Activated T-cell treated with anti-CD3 and anti-CD28 coated beads, Interleukin-2, amount 50 U/mL, for 72 hours (primary cell): ENCODE data around the gene DTX3L. TPM values are rescaled to one million over a fixed set of nuclear protein-coding genes. Genes with fewer than 3 reads are reported as not detected.

Source experiments
- ATAC-seq, 2 donors: fragments of 150-1000 bp; cut with Tn5 transposase; replicated peaks in 1 of 2; 2 replicates each; pipeline ENCODE4 v1.10.0; 2021; ENCODE audit warnings: moderate library complexity in 2 of 2, mild to moderate bottlenecking in 1 of 2
- DNase-seq, 2 donors: peaks; one replicate each; pipeline ENCODE4 v3.0.0; 2021 to 2022; ENCODE audit warnings: mixed read lengths in 1 of 2
- H3K27ac Mint-ChIP-seq: one replicate; pipeline ENCODE4 v1.8.0; 2022; ENCODE audit warnings: mild to moderate bottlenecking, moderate library complexity, mixed read lengths
- H3K27me3 Mint-ChIP-seq: one replicate; pipeline ENCODE4 v1.8.0; 2022; ENCODE audit warnings: low read depth, mixed read lengths
- H3K36me3 Mint-ChIP-seq, 2 donors: one replicate each; pipeline ENCODE4 v1.8.0; 2022; ENCODE audit warnings: mixed read lengths in 2 of 2, mild to moderate bottlenecking in 1 of 2; ENCODE audit not compliant: insufficient read depth in 2 of 2
- H3K4me1 Mint-ChIP-seq: one replicate; pipeline ENCODE4 v1.8.0; 2022; ENCODE audit warnings: low read depth, mixed read lengths
- H3K4me3 Mint-ChIP-seq, 2 donors: one replicate each; pipeline ENCODE4 v1.8.0; 2022; ENCODE audit warnings: mild to moderate bottlenecking in 2 of 2, mixed read lengths in 2 of 2, moderate library complexity in 2 of 2
- H3K9me3 Mint-ChIP-seq, 2 donors: one replicate each; pipeline ENCODE4 v1.8.0; 2022; ENCODE audit warnings: mixed read lengths in 2 of 2
- total RNA-seq, 2 donors: library from RNA; stranded (reverse); gene quantifications; one replicate each; pipeline ENCODE4 v1.2.3, GENCODE V29; 2022

The DTX3L gene
- total RNA-seq, result 10 to 100 TPM; 43.9 to 51.4 TPM

DNA sequence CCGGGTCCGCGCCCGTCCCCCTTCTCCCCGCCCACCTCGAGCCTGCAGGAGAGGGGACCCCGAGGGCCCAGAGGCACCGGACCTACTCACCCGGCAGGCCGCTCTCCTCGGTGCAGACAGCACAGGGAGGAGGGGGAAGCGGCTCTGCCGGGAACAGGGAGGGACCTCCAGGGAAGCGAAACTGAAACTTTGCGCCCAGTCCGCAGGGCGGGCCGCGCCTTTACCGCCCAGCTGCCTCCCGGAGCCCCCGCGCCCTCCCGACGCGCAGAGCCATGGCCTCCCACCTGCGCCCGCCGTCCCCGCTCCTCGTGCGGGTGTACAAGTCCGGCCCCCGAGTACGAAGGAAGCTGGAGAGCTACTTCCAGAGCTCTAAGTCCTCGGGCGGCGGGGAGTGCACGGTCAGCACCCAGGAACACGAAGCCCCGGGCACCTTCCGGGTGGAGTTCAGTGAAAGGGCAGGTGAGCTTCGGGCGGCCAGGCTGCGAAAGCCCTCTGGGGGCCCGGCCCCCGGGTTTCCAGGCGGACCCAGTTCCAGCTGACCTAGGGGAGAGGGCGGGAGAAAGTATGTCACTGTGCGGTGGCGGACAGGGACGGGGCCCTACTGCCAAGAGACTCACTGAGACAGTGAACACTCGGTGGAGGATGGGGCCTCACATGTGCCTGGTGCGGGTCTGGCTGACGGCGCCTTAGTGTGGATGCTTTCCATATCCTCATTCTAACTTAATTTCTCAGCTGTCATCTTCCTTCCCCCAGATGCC, at the start of gene DTX3L, which contains the start of gene PARP9:
Gene DTX3L (plus strand): TSS at position 184 of the 758 bp plus-strand sequence. CDS start 89 bp downstream, at position 273.
Gene PARP9 (minus strand): TSS at position 146 of the 758 bp plus-strand sequence. CDS start 4,680 bp downstream, outside the sequence.
- H3K27ac Mint-ChIP-seq, result peak within 1 kb of the TSS; percentile 97
- peak; percentile 90 to 92 for ATAC-seq
- peaks cover 82% of the 10 kb centered on the region for H3K4me1 Mint-ChIP-seq
- DNase-seq, result peak; percentile 84
- no peaks in the 10 kb centered on the region for H3K9me3 Mint-ChIP-seq
- peaks cover 10 to 27% of the 10 kb centered on the region in 2 donors for H3K36me3 Mint-ChIP-seq
- H3K4me3 Mint-ChIP-seq, result peak within 1 kb of the TSS; percentile 88 to 98
- H3K27me3 Mint-ChIP-seq, result no peaks in the 10 kb centered on the region

DNA sequence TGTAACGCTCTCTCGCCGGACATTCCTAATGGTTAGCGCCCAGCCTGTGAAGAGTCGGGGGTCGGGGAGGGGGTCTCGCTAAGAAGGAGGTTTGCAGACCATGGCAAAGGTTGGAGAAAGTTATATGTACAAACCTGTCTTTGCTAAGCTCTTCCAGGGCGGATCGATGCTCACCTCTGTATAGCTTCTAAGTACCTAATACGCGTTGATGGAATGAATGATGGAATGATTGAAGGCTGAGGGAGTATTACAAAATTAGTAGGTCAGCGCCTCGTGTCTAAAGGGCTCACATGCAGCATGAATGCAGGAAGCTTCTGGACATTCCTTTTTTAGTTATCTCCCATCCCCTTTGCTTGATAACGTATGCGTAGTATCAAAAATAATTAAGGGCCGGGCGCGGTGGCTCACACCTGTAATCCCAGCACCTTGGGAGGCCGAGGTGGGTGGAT, 49.1 kb upstream of the DTX3L start:
- Mint-ChIP-seq H3K4me3 (peak overlapping the region; percentile 90 to 94), H3K36me3 (peaks cover 2 to 4% of the 10 kb centered on the region in 2 donors), H3K4me1 (peaks cover 54% of the 10 kb centered on the region), H3K27me3 (peaks cover 5% of the 10 kb centered on the region), H3K27ac (no peak overlapping the region), H3K9me3 (peaks cover under 1 to 2% of the 10 kb centered on the region in 2 donors)
- ATAC-seq (no peak), DNase-seq (no peak)

DNA sequence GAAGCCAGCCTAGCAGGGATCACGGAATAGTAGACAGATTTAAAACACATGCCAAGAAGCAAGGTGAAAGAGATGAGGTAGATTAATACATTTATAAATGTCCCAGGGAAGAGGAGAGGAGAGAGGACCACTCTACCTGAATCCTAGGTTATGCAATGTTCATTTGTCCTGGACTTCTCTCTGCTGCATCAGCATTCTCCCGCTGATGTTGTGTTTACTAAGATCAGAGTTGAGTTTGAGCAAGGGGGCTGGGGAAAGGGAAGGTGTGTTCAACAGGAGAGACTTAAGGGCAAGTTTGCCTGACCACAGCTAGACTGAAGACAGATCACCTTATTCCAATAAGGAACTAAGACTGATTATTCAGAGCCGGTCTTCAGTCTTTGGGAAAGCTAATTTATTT, 48.3 kb upstream of the DTX3L start:
- H3K4me1 Mint-ChIP-seq, result peaks cover 53% of the 10 kb centered on the region
- peaks cover 2 to 3% of the 10 kb centered on the region in 2 donors for H3K36me3 Mint-ChIP-seq
- H3K9me3 Mint-ChIP-seq, result peaks cover 1 to 2% of the 10 kb centered on the region in 2 donors
- no peak overlapping the region for H3K4me3 Mint-ChIP-seq
- H3K27ac Mint-ChIP-seq, result no peak overlapping the region
- peaks cover 5% of the 10 kb centered on the region for H3K27me3 Mint-ChIP-seq
- DNase-seq, result no peak
- no peak for ATAC-seq

DNA sequence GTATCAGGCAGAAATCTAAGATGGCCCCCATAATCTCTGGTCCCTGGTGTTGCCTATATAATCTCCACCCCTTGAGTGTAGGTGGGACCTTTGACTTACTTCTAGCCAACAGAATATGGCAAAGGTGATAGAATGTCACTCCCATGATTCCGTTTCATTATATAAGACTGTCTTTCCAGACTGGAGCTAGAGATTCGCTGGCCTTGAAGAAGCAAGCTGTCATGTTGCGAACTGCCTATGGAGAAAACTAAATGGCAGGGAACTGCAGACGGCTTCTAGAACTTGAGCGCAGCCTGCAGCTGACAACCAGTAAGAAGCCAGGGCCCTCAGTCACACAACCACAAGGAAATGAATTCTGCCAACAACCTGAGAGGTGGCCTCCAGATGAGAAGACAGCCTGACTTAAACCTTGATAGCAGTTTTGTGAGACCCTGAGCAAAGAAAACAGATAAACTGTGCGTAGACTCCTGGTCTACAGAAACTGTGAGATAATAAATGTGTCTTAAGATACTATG, 47.2 kb upstream of the DTX3L start:
- H3K27ac Mint-ChIP-seq, result no peak overlapping the region
- H3K27me3 Mint-ChIP-seq, result peaks cover 5% of the 10 kb centered on the region
- no peak overlapping the region for H3K4me3 Mint-ChIP-seq
- peaks cover 1 to 2% of the 10 kb centered on the region in 2 donors for H3K9me3 Mint-ChIP-seq
- no peak for DNase-seq
- H3K36me3 Mint-ChIP-seq, result peaks cover 1 to 2% of the 10 kb centered on the region in 2 donors
- H3K4me1 Mint-ChIP-seq, result peaks cover 44% of the 10 kb centered on the region
- ATAC-seq, result no peak

DNA sequence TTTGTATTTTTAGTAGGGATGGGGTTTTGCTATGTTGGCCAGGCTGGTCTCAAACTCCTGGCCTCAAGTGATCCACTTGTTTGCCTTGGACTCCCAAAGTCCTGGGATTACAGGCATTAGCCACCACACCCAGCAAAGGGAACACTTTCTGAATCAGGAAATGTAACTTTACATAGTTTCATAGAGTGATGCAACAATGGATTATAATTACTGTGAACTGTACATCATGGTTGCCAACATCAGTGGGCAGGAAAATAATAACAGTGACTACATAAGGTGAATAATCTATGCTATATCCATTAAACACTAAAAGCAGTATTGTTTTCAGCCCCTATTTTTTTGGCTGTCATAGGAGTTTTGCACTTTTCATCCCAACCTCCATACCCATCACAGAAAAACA, 44.4 kb upstream of the DTX3L start:
- Mint-ChIP-seq H3K27me3 (peaks cover 5% of the 10 kb centered on the region), H3K4me3 (no peak overlapping the region), H3K4me1 (peaks cover 22% of the 10 kb centered on the region), H3K36me3 (peaks cover 0 to 2% of the 10 kb centered on the region in 2 donors), H3K9me3 (peaks cover 1 to 2% of the 10 kb centered on the region in 2 donors), H3K27ac (no peak overlapping the region)
- DNase-seq, result no peak
- no peak for ATAC-seq

DNA sequence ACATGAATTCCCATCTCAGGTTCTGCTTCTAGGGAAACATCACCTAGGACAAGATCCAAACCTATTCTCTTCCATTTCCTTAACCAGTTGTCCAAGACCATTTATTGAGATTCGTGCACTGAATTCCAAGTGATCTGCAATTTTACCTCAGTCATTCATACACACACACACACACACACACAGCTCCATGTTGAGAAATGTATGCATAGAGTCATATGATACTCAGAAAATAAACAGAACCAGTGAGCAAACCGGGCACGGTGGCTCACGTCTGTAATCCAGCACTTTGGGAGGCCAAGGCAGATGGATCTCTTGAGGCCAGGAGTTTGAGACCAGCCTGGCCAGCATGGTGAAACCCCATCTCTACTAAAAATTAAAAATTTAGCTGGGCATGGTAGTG, 43.3 kb upstream of the DTX3L start:
- H3K27me3 Mint-ChIP-seq, result peaks cover 5% of the 10 kb centered on the region
- no peak for ATAC-seq
- H3K4me1 Mint-ChIP-seq, result peaks cover 18% of the 10 kb centered on the region
- DNase-seq, result no peak
- H3K4me3 Mint-ChIP-seq, result no peak overlapping the region
- H3K9me3 Mint-ChIP-seq, result peaks cover 1 to 2% of the 10 kb centered on the region in 2 donors
- no peak overlapping the region for H3K27ac Mint-ChIP-seq
- H3K36me3 Mint-ChIP-seq, result peaks cover 0 to 2% of the 10 kb centered on the region in 2 donors

DNA sequence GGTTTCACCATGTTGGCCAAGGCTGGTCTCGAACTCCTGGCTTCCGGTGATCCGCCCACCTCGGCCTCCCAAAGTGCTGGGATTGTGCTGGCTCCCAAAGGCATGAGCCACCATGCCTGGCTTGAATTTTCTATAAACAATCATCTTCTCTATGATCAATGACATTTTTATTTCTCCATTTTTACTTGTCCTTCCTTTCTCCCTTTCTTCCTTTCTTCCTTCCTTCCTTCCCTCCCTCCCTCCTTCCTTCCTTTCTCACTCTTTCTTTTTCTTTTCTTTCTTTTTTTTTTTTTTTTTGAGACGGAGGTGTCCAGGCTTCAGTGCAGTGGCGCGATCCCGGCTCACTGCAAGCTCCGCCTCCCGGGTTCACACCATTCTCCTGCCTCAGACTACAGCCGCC, 40.8 kb upstream of the DTX3L start:
- Mint-ChIP-seq H3K36me3 (peaks cover 1 to 2% of the 10 kb centered on the region in 2 donors), H3K9me3 (peaks cover 1 to 2% of the 10 kb centered on the region in 2 donors), H3K27ac (no peak overlapping the region), H3K27me3 (peaks cover 5% of the 10 kb centered on the region), H3K4me3 (no peak overlapping the region), H3K4me1 (peaks cover 18% of the 10 kb centered on the region)
- ATAC-seq, result no peak
- no peak for DNase-seq

DNA sequence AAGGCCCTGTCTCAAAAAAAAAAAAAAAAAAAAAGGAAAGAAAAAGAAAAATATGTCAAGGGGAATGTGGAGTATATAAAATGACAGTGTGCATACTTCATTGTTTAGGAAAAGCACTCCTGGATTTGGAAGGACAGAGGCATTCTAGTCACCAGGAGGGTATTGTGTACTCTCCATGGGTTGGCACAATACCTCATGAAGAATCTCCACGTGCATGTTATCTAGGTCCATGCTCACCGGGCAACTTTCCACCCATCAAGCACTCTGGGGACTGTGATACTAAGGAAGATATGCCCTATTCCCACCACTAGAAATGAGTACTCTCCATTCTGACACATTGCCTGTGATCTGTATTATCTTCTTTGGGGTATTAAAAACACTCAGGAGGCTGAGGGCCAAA, 34.0 kb upstream of the DTX3L start:
- Mint-ChIP-seq H3K27ac (no peak overlapping the region), H3K36me3 (peaks cover 21 to 31% of the 10 kb centered on the region in 2 donors)

DNA sequence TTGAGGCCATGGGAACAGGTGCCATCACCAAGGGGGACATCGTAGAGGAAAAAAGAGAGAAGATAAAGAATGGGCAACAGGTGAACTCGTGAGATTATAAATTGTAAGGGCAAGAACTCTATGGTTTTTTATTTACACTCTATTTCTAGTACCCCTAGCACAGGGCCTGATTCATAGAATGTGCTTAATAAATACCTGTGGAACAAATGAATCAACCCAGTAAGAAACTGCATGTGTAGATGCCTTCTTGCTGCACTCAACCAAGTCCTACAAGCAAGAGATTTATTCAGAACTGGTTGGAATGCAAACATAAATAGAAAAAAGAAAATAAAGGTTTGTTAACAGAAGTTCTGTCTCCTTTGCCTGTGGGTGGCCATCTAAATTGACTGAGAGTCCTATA, 30.7 kb upstream of the DTX3L start:
- Mint-ChIP-seq H3K27ac (no peak overlapping the region), H3K9me3 (no peaks in the 10 kb centered on the region), H3K4me3 (peak overlapping the region; percentile 18 to 28), H3K4me1 (peaks cover 45% of the 10 kb centered on the region), H3K27me3 (no peaks in the 10 kb centered on the region), H3K36me3 (peaks cover 22 to 34% of the 10 kb centered on the region in 2 donors)
- DNase-seq, result no peak
- peak; percentile 19 to 26 for ATAC-seq

More for the DNA sequence above, 34.0 kb upstream of the DTX3L start:
- DNase-seq (no peak), ATAC-seq (no peak)
- Mint-ChIP-seq H3K4me1 (peaks cover 37% of the 10 kb centered on the region), H3K9me3 (no peaks in the 10 kb centered on the region), H3K4me3 (no peak overlapping the region), H3K27me3 (no peaks in the 10 kb centered on the region)

DNA sequence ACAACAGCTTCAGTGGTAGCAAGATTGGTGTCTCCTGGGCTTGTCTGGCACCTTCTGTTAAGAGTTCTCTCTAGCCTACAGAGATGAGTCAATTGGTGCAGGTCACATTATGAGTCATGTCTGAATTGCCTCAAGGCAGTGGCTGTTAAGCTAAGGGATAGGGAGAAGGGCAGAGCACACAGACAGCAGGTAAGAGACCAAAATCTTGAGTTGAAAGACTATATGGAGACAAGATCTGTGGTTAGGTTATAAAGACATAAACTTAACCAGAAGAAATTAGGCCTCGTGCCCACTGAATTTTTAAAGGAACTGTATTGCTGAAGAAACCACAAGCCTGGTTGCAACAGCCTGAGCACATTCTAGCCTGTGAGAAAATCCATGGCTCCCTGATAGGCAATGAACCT, 30.2 kb upstream of the DTX3L start:
- H3K4me1 Mint-ChIP-seq, result peaks cover 45% of the 10 kb centered on the region
- H3K36me3 Mint-ChIP-seq, result peaks cover 23 to 34% of the 10 kb centered on the region in 2 donors
- no peaks in the 10 kb centered on the region for H3K27me3 Mint-ChIP-seq
- no peaks in the 10 kb centered on the region for H3K9me3 Mint-ChIP-seq
- DNase-seq (peak; percentile 73 to 76), ATAC-seq (peak; percentile 99 to 100)
- no peak overlapping the region for H3K27ac Mint-ChIP-seq
- peak overlapping the region; percentile 17 to 24 for H3K4me3 Mint-ChIP-seq

DNA sequence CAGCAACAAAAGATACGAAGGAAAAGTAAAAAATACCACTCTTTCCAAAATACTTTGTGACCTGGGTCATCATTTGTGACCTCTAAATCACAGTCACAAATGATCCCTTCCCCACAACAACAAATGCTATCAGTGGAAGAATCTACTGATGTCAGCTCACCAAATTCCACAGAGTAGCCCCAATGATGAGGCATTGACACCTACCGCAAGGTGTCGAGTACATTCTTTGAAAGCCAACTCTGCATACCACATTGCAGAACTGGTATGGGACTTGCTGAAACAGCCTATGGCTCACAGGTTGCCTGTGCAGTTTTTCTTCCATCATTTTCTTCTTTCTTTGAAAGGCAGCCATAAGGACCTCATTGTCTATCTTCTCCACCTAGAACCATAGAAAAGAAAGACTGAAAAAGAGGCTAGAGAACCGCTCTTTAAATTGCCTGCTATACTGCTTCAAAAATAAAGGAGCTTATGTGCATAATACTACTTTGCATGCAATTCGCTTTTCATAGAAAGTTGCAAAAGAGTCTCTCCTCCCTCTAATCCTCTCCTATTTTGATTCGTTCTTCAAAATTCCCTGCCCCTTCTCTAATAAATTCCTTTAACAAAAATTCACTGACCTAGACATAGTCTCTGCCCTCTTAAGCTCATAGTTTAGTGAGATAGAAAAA, 28.0 kb upstream of the DTX3L start:
- peak overlapping the region; percentile 45 for H3K27ac Mint-ChIP-seq

DNA sequence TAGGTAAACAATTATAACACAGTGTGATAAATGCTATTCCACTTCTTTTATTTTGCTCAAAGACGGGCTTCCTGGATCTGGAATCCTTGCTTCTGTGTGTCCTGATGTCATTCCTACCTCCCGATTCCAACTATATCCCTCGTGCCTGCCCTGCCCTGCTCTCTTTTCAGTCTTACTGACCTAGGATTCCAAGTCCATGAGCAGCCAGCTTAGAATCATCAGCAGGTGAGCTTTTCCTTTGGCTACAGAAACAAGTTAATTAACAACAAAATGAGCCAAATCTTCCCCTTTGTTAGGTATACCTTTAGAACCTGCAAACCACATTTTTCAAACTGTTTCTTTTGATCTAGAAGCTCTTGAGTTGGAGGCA, 27.5 kb upstream of the DTX3L start:
- no peaks in the 10 kb centered on the region for H3K9me3 Mint-ChIP-seq
- ATAC-seq (no peak), DNase-seq (no peak)
- H3K4me1 Mint-ChIP-seq, result peaks cover 44% of the 10 kb centered on the region
- no peaks in the 10 kb centered on the region for H3K27me3 Mint-ChIP-seq
- H3K27ac Mint-ChIP-seq, result peak overlapping the region; percentile 45
- peaks cover 29 to 36% of the 10 kb centered on the region in 2 donors for H3K36me3 Mint-ChIP-seq
- no peak overlapping the region for H3K4me3 Mint-ChIP-seq

More for the DNA sequence above, 28.0 kb upstream of the DTX3L start:
- DNase-seq (no peak), ATAC-seq (no peak)
- Mint-ChIP-seq H3K4me3 (no peak overlapping the region), H3K9me3 (no peaks in the 10 kb centered on the region), H3K36me3 (peaks cover 29 to 36% of the 10 kb centered on the region in 2 donors), H3K27me3 (no peaks in the 10 kb centered on the region), H3K4me1 (peaks cover 45% of the 10 kb centered on the region)

DNA sequence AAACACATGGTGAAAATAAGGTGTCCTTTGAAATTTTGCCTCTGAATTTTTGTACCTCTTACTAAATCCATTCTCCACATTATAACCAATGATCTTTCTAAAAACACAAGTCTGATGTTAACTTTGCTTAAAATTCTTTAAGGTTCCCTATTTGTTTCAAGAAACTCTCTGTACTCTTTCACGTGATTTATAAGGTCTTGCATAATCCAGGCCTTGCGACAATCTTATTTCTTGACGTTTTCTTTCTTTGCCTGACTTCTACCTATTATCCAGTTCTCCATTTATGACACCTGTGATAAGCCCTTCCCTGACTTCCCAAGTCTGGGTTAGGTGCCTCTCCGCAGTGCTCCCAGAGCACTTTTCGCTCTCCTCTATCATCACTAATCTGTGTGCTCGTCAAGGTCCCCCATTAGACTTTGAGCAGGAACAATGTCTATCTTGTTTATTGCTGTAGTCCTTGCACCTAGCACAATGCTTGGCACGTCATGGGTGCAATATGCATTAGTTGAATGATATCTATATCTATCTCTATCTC, 25.1 kb upstream of the DTX3L start:
- H3K27ac Mint-ChIP-seq, result no peak overlapping the region
- H3K9me3 Mint-ChIP-seq, result no peaks in the 10 kb centered on the region
- DNase-seq (no peak), ATAC-seq (no peak)
- H3K4me1 Mint-ChIP-seq, result peaks cover 20% of the 10 kb centered on the region
- peaks cover 13 to 26% of the 10 kb centered on the region in 2 donors for H3K36me3 Mint-ChIP-seq
- H3K27me3 Mint-ChIP-seq, result no peaks in the 10 kb centered on the region
- no peak overlapping the region for H3K4me3 Mint-ChIP-seq
